Activated T-helper 2 cell treated with anti-CD3 and anti-CD28 coated beads, Interferon-gamma antibody, Interleukin-2, Interleukin-4, amounts not matched to agents 10 μg/mL and 5 μg/mL and 100 μg/mL, durations not matched to agents 14 hours and 24 hours and 36 hours (primary cell): ENCODE measurements around the gene SHISA6. TPM values are rescaled to one million over a fixed set of nuclear protein-coding genes. Genes with fewer than 3 reads are reported as not detected.

Experiments used
- DNase-seq: peaks from one replicate; pipeline ENCODE4 v3.0.0; 2021; ENCODE audit warnings: low spot score
- H3K27ac Mint-ChIP-seq: one replicate; pipeline ENCODE4 v1.8.0; 2021; ENCODE audit warnings: mixed read lengths
- H3K27me3 Mint-ChIP-seq: one replicate; pipeline ENCODE4 v1.8.0; 2021; ENCODE audit warnings: low read depth, mixed read lengths
- H3K36me3 Mint-ChIP-seq: one replicate; pipeline ENCODE4 v1.8.0; 2021; ENCODE audit warnings: low read depth, mixed read lengths
- H3K4me1 Mint-ChIP-seq: one replicate; pipeline ENCODE4 v1.8.0; 2021; ENCODE audit warnings: low read depth, mixed read lengths
- H3K4me3 Mint-ChIP-seq: one replicate; pipeline ENCODE4 v1.8.0; 2021; ENCODE audit warnings: low read depth, mild to moderate bottlenecking, moderate library complexity, mixed read lengths
- H3K9me3 Mint-ChIP-seq: one replicate; pipeline ENCODE4 v1.8.0; 2021; ENCODE audit warnings: mixed read lengths
- intact Hi-C: fragments of 100-400 bp; cut with micrococcal nuclease; formaldehyde crosslinking; loops from one replicate; pipeline ENCODE4 v1.15.1; 2023
- total RNA-seq: library from RNA; stranded (reverse); gene quantifications from 2 replicates; pipeline ENCODE4 v1.2.3, GENCODE V29; 2022

SHISA6 gene
- total RNA-seq, 1 donor from 2014 or later = not detected

- Mint-ChIP-seq H3K4me3 (no peak overlapping the region), H3K9me3 (peaks cover 31% of the 10 kb centered on the region)
Observed at GRCh38 chr17:11459861-11460331, 218.9 kb downstream of the SHISA6 start.

GRCh38 chr17:11461993-11462548, 221.1 kb downstream of the SHISA6 start:
- intact Hi-C loops = no loop called here
- H3K9me3 Mint-ChIP-seq = peaks cover 33% of the 10 kb centered on the region
- H3K36me3 Mint-ChIP-seq = no peaks in the 10 kb centered on the region
- no peak overlapping the region for H3K27ac Mint-ChIP-seq
- no peaks in the 10 kb centered on the region for H3K27me3 Mint-ChIP-seq
- no peaks in the 10 kb centered on the region for H3K4me1 Mint-ChIP-seq
- H3K4me3 Mint-ChIP-seq = no peak overlapping the region
- no peak for DNase-seq

More at GRCh38 chr17:11459861-11460331, 218.9 kb downstream of the SHISA6 start:
- DNase-seq = no peak
- no peaks in the 10 kb centered on the region for H3K36me3 Mint-ChIP-seq
- no peak overlapping the region for H3K27ac Mint-ChIP-seq
- no peaks in the 10 kb centered on the region for H3K27me3 Mint-ChIP-seq
- intact Hi-C loops = no loop called here
- H3K4me1 Mint-ChIP-seq = no peaks in the 10 kb centered on the region

- Mint-ChIP-seq H3K27me3 (no peaks in the 10 kb centered on the region), H3K9me3 (peaks cover 23% of the 10 kb centered on the region), H3K4me3 (no peak overlapping the region), H3K36me3 (no peaks in the 10 kb centered on the region), H3K4me1 (no peaks in the 10 kb centered on the region), H3K27ac (no peak overlapping the region)
- intact Hi-C loops = no loop called here
- no peak for DNase-seq
Observed at GRCh38 chr17:11467639-11468038, 226.6 kb downstream of the SHISA6 start.

- Mint-ChIP-seq H3K36me3 (no peaks in the 10 kb centered on the region), H3K4me1 (no peaks in the 10 kb centered on the region), H3K27ac (no peak overlapping the region), H3K4me3 (no peak overlapping the region), H3K9me3 (peaks cover 26% of the 10 kb centered on the region), H3K27me3 (no peaks in the 10 kb centered on the region)
- DNase-seq = no peak
- intact Hi-C loops = no loop called here
Observed at GRCh38 chr17:11485336-11486100, 244.5 kb downstream of the SHISA6 start.

- Mint-ChIP-seq H3K36me3 (no peaks in the 10 kb centered on the region), H3K27me3 (no peaks in the 10 kb centered on the region), H3K9me3 (peaks cover 28% of the 10 kb centered on the region), H3K27ac (no peak overlapping the region), H3K4me1 (no peaks in the 10 kb centered on the region), H3K4me3 (no peak overlapping the region)
- intact Hi-C loops = no loop called here
- no peak for DNase-seq
Observed at GRCh38 chr17:11486101-11486867, 245.3 kb downstream of the SHISA6 start.

GRCh38 chr17:11486868-11487310, 245.9 kb downstream of the SHISA6 start:
- Mint-ChIP-seq H3K4me1 (no peaks in the 10 kb centered on the region), H3K27me3 (no peaks in the 10 kb centered on the region), H3K27ac (no peak overlapping the region), H3K9me3 (peaks cover 24% of the 10 kb centered on the region), H3K4me3 (no peak overlapping the region), H3K36me3 (no peaks in the 10 kb centered on the region)
- DNase-seq = no peak
- intact Hi-C loops = no loop called here

- intact Hi-C loops = no loop called here
- DNase-seq = no peak
- H3K27ac Mint-ChIP-seq = no peak overlapping the region
- H3K36me3 Mint-ChIP-seq = no peaks in the 10 kb centered on the region
- no peaks in the 10 kb centered on the region for H3K27me3 Mint-ChIP-seq
- peaks cover 22% of the 10 kb centered on the region for H3K9me3 Mint-ChIP-seq
- no peaks in the 10 kb centered on the region for H3K4me1 Mint-ChIP-seq
- H3K4me3 Mint-ChIP-seq = no peak overlapping the region
Observed at GRCh38 chr17:11487469-11487868, 246.5 kb downstream of the SHISA6 start.

- Mint-ChIP-seq H3K4me1 (no peaks in the 10 kb centered on the region), H3K4me3 (no peak overlapping the region), H3K27ac (no peak overlapping the region), H3K36me3 (no peaks in the 10 kb centered on the region), H3K27me3 (no peaks in the 10 kb centered on the region), H3K9me3 (peaks cover 20% of the 10 kb centered on the region)
- intact Hi-C loops = no loop called here
- DNase-seq = no peak
Observed at GRCh38 chr17:11488407-11488806, 247.4 kb downstream of the SHISA6 start.

GRCh38 chr17:11490171-11490755, 249.2 kb downstream of the SHISA6 start:
- intact Hi-C loops = no loop called here
- Mint-ChIP-seq H3K36me3 (no peaks in the 10 kb centered on the region), H3K27ac (no peak overlapping the region), H3K4me3 (no peak overlapping the region), H3K4me1 (no peaks in the 10 kb centered on the region), H3K9me3 (peaks cover 29% of the 10 kb centered on the region), H3K27me3 (no peaks in the 10 kb centered on the region)
- no peak for DNase-seq

- no peak for DNase-seq
- H3K27me3 Mint-ChIP-seq = no peaks in the 10 kb centered on the region
- peaks cover 29% of the 10 kb centered on the region for H3K9me3 Mint-ChIP-seq
- H3K27ac Mint-ChIP-seq = no peak overlapping the region
- intact Hi-C loops = no loop called here
- H3K4me3 Mint-ChIP-seq = no peak overlapping the region
- H3K4me1 Mint-ChIP-seq = no peaks in the 10 kb centered on the region
- H3K36me3 Mint-ChIP-seq = no peaks in the 10 kb centered on the region
Observed at GRCh38 chr17:11492511-11492910, 251.5 kb downstream of the SHISA6 start.

GRCh38 chr17:11493936-11494335, 252.9 kb downstream of the SHISA6 start:
- intact Hi-C loops = no loop called here
- Mint-ChIP-seq H3K27ac (no peak overlapping the region), H3K9me3 (peaks cover 37% of the 10 kb centered on the region), H3K36me3 (no peaks in the 10 kb centered on the region), H3K27me3 (no peaks in the 10 kb centered on the region), H3K4me3 (no peak overlapping the region), H3K4me1 (no peaks in the 10 kb centered on the region)
- no peak for DNase-seq

- intact Hi-C loops = no loop called here
- H3K4me1 Mint-ChIP-seq = no peaks in the 10 kb centered on the region
- H3K36me3 Mint-ChIP-seq = no peaks in the 10 kb centered on the region
- H3K9me3 Mint-ChIP-seq = peaks cover 28% of the 10 kb centered on the region
- no peaks in the 10 kb centered on the region for H3K27me3 Mint-ChIP-seq
- DNase-seq = no peak
- H3K4me3 Mint-ChIP-seq = no peak overlapping the region
- H3K27ac Mint-ChIP-seq = no peak overlapping the region
Observed at GRCh38 chr17:11495613-11496012, 254.6 kb downstream of the SHISA6 start.
